Measurements from ENCODE around the gene RGS11. TPM values are rescaled to one million over a fixed set of nuclear protein-coding genes. Genes with fewer than 3 reads are reported as not detected.

RGS11 gene
- total RNA-seq, 1 experiment from 2014 or later, result 10.2 TPM

GRCh38 chr16:265002-265529 lies 10.7 kb downstream of the RGS11 start:
- no peak for DNase-seq (ENCODE audit: low read depth, low spot score)
- Histone ChIP-seq H3K36me3 (ENCODE audit: control insufficient read depth, insufficient read depth, low read length) (no peaks in the 10 kb centered on the region), H3K27me3 (ENCODE audit: control insufficient read depth, insufficient read depth, low read length) (no peaks in the 10 kb centered on the region), H3K9me3 (ENCODE audit: control insufficient read depth, insufficient read depth, low read depth, low read length) (no peaks in the 10 kb centered on the region), H3K4me1 (ENCODE audit: control insufficient read depth, insufficient read depth, low read length) (no peaks in the 10 kb centered on the region; the same call in 1 of the 2 replicates), H3K27ac (ENCODE audit: low read length) (no peak overlapping the region), H3K4me3 (ENCODE audit: low read depth in 2 of 2, low read length in 2 of 2) (no peak overlapping the region)
- no peak for ATAC-seq
- TF ChIP-seq REST (IDR thresholded peaks at IDR 0.05; ENCODE audit: insufficient read depth in 1 of 2, low read depth in 2 of 2, low read length in 1 of 2) (no peak), POLR2AphosphoS5 (IDR thresholded peaks at IDR 0.05; ENCODE audit: low read depth, low read length) (no peak), SIN3A (IDR thresholded peaks at IDR 0.05; ENCODE audit: borderline replicate concordance, insufficient read depth, low read depth, low read length) (no peak), TCF7L2 (IDR thresholded peaks at IDR 0.05; ENCODE audit: low read depth, low read length) (no peak)
- no TSS peak for BruUV-seq (replicated peaks)
- intact Hi-C loops (cut with micrococcal nuclease; ENCODE audit: unreplicated experiment), result no loop called here
- ChIA-PET CTCF (no interaction called here), POLR2A (no interaction called here)
- in situ Hi-C loops (cut with HindIII; ENCODE audit: low pct_unique_long_range_greater_than_20kb, low sequenced_read_pairs), result no loop called here

- Histone ChIP-seq H3K4me3 (ENCODE audit: low read depth in 2 of 2, low read length in 2 of 2) (no peak overlapping the region), H3K36me3 (ENCODE audit: control insufficient read depth, insufficient read depth, low read length) (no peaks in the 10 kb centered on the region), H3K27me3 (ENCODE audit: control insufficient read depth, insufficient read depth, low read length) (no peaks in the 10 kb centered on the region), H3K4me1 (ENCODE audit: control insufficient read depth, insufficient read depth, low read length) (no peaks in the 10 kb centered on the region; the same call in 1 of the 2 replicates), H3K27ac (ENCODE audit: low read length) (no peak overlapping the region), H3K9me3 (ENCODE audit: control insufficient read depth, insufficient read depth, low read depth, low read length) (no peaks in the 10 kb centered on the region)
- intact Hi-C loops (cut with micrococcal nuclease; ENCODE audit: unreplicated experiment) (no loop called here), in situ Hi-C loops (cut with HindIII; ENCODE audit: low pct_unique_long_range_greater_than_20kb, low sequenced_read_pairs) (no loop called here)
- ATAC-seq (no peak), DNase-seq (ENCODE audit: low read depth, low spot score) (no peak)
- ChIA-PET CTCF (no interaction called here), POLR2A (no interaction called here)
- no TSS peak for BruUV-seq (replicated peaks)
- TF ChIP-seq CTCF (IDR thresholded peaks at IDR 0.05) (no peak), POLR2AphosphoS5 (IDR thresholded peaks at IDR 0.05; ENCODE audit: low read depth, low read length) (no peak), REST (IDR thresholded peaks at IDR 0.05; ENCODE audit: insufficient read depth in 1 of 2, low read depth in 2 of 2, low read length in 1 of 2) (no peak), TCF7L2 (IDR thresholded peaks at IDR 0.05; ENCODE audit: low read depth, low read length) (no peak), SIN3A (IDR thresholded peaks at IDR 0.05; ENCODE audit: borderline replicate concordance, insufficient read depth, low read depth, low read length) (no peak)
These were observed 11.2 kb downstream of the RGS11 start for GRCh38 chr16:264440-264951.

All from Panc1 (cell line).